D721Med (cell line): ENCODE data around the gene MSH3.
"Not testable (repeated sequence)": the region's sequence is repeated elsewhere in the genome, so short reads cannot be mapped to it uniquely, and the experiment has no call there.

ENCODE experiments used
- DNase-seq: peaks from one replicate; pipeline ENCODE4 v3.0.0; 2011; ENCODE audit warnings: low spot score; ENCODE audit not compliant: insufficient read length
- FAIRE-seq: peaks from 2 replicates; lab custom pipeline; 2011; peaks lifted over from hg19 to GRCh38; lab: Jason Lieb, UNC
- TF ChIP-seq, protein P1 (sequence below): IDR thresholded peaks from 2 replicates; pipeline ENCODE4 v1.5.1; 2012; ENCODE audit warnings: mild to moderate bottlenecking, control low read depth; ENCODE audit not compliant: insufficient read depth; ENCODE audit errors: missing control alignments

Gene MSH3

DNA sequence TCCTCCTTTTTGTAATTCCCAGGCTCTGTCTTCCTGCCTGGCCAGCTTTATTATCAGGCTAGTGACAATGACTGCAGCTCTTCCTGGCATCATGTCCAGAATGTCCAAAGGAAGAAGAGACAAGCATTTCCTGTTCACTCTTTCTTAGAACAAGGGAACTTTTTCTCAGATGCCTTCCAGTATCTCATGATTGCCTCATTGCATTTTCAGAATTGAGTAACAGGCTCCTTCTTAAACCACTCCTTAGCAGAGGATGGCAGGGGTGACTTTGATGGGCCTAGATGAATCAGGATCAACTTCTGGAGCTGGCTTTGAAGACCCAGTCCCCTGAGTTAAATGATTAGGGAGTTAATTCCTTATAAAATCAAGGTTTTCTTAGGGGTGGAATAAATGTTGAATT is 212.8 kb downstream of the MSH3 start:
- FAIRE-seq (no peak), DNase-seq (no peak)
- TF ChIP-seq, protein P1, sequence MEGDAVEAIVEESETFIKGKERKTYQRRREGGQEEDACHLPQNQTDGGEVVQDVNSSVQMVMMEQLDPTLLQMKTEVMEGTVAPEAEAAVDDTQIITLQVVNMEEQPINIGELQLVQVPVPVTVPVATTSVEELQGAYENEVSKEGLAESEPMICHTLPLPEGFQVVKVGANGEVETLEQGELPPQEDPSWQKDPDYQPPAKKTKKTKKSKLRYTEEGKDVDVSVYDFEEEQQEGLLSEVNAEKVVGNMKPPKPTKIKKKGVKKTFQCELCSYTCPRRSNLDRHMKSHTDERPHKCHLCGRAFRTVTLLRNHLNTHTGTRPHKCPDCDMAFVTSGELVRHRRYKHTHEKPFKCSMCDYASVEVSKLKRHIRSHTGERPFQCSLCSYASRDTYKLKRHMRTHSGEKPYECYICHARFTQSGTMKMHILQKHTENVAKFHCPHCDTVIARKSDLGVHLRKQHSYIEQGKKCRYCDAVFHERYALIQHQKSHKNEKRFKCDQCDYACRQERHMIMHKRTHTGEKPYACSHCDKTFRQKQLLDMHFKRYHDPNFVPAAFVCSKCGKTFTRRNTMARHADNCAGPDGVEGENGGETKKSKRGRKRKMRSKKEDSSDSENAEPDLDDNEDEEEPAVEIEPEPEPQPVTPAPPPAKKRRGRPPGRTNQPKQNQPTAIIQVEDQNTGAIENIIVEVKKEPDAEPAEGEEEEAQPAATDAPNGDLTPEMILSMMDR = no peak

DNA sequence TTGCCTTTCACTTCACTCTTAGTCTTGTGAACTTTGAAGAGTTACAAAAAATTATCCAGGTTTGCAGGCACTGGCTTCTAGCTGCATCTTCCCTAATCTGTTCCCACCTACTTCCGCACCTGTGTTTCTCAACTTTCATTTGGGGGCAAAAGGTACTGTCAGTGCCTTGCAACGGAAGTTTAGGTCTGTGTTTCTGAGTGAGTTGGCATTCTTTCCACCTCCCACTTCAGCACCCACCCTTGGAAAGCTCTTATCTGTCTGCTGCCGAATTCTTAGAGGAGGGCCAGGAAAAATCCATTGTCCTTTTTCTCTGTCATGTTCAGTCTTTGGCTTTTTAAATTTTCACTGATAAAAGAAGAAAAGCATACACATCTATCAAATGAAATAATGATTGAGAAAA is 216.0 kb downstream of the MSH3 start:
- TF ChIP-seq, protein P1 = no peak
- no peak for DNase-seq
- FAIRE-seq = no peak

DNA sequence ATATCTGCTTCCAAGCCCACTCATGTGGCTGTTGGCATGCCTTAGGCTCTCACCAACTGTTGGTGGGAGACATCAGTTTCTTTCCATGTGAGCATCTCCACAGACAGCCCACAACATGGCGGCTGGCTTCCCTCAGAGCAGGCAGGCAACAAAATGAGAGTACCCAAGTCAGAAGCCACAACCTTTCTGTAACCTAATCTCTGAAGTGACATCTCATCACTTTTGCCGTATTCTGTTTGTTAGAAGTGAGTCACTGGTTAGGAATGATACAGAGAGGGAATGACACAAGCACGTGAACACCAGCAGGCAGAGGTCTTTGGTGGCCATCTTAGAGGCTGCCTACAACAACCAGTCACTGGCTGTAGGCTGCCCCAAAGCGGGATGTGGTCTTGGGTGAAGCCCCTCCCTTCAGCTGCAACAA is 217.1 kb downstream of the MSH3 start:
- DNase-seq (no peak), FAIRE-seq (no peak)
- TF ChIP-seq, protein P1 = no peak

DNA sequence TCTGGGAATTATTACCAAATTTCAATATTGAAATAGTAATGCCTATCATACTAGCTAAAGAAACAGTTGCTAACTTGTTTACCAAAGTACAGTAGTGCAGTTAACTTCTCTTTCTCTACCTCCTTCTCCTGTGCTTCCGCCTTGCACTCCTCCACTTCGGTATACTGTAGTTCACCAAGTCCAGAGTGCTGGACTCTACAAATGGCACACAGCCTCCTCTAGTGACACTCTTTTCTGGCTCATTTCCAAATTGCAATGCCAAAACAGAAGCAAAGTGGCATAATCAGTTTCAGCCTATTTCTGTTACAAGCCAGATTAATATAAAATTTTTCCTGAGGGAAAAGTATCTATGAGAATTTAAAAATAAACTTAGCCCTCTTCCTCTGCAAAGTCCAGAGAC is 219.7 kb downstream of the MSH3 start:
- TF ChIP-seq, protein P1 = no peak
- FAIRE-seq (no peak), DNase-seq (no peak)

DNA sequence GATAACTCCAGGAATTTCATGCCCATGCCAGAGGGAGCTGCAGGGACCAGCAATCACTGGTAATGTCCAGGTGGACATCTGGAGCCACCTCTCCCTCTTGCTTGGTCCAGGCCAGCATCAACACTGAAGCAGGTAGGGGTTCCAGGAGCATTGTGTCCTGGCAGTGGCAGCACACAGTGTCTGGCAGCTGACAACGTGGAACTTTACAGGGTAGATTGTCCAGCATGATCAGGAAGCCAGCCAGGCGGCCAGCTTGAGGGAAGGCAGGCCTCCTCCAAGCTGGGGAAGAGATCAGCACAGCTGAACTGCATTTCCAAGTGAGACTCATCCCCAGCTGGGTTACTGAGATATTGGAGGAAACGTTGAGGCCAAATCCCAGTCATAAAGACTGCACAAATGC is 223.1 kb downstream of the MSH3 start:
- no peak for DNase-seq
- TF ChIP-seq, protein P1 = no peak
- no peak for FAIRE-seq

DNA sequence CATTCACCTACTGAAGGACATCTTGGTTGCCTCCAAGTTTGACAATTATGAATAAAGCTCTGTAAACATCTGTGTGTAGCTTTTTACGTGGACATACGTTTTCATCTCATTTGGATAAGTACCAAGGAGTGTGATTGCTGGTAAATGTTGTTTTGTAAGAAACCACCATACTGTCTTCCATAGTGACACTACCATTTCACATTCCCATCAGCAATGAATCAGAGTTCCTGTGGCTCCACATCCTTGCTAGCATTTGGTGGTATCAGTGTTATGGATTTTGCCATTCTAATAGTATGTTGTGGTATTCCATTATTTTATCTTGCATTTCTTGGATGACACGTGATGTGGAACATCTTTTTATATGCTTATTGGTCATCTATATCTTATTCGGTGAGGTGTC is 227.3 kb downstream of the MSH3 start:
- no peak for DNase-seq
- no peak for FAIRE-seq
- TF ChIP-seq, protein P1 = no peak

DNA sequence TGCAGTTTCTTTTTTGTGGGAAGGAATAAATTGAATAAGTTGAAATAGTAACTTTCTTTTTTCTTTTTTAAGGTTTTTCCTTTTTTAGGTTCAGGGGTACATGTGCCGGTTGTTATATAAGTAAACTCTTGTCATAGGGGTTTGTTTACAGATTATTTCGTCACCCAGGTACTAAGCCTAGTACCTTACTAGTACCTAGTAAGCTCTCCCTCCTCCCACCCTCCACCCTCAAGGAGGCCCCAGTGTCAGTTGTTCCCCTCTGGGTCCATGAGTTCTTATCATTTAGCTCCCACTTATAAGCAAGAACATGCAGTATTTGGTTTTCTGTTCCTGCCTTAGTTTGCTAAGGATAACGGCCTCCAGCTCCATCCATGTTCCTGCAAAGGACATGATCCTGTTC is 228.9 kb downstream of the MSH3 start:
- DNase-seq, FAIRE-seq: not testable (repeated sequence)

DNA sequence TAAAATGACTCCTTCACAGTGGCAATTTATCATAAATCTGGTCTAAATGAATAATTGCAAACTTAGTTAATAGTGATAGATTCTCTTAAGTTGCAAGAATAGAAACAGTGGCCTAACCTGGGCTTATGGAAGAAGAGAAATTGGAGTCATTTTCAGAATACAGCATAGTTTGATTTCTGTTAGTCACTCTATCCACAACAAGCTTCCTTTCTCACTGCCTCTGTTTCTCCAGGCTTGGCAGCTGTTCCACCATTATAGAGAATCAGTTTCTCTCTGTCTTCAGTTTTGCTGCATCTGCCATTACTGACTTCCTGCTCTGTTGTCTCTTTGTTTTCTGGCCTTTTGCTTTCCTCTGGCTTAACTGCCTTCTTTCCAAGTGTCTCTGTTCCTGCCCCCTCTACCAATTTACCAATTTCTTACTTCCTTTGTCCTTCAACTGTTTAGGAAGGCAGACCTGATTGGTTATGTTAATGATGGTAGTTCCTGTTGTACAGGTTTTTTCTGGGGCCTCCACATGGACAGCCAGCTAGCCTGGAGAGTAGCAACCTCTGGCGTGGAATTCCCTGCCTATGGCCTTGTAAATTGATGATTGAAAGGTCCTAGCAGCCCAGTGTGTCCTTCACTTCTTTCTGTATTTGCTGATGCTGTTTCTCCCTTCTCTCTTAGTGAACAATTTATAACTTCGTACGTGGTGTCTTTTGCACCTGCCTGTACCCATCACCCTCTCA is 229.8 kb downstream of the MSH3 start:
- FAIRE-seq (no peak), DNase-seq (no peak)
- TF ChIP-seq, protein P1 = no peak
